ENCODE data around the gene CRACDL.

DNA sequence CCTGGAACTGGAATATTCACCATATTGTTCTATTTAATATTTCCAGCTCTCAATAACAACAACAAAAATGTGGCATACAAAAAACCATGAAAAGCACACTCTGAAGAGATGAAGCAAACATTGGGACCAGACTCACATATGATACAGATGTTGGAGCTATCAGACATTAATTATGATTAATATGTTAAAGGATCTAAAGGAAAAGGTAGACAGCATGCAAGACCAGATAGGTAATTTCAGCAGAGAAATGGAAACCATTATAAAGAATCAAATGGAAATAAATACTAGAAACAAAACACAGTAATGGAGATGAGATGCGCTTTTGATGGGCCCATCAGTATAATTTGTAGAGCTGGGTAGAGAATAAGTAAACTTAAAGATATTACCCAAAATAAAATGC is 154.2 kb downstream of the CRACDL start:
- TF ChIP-seq, protein P1, sequence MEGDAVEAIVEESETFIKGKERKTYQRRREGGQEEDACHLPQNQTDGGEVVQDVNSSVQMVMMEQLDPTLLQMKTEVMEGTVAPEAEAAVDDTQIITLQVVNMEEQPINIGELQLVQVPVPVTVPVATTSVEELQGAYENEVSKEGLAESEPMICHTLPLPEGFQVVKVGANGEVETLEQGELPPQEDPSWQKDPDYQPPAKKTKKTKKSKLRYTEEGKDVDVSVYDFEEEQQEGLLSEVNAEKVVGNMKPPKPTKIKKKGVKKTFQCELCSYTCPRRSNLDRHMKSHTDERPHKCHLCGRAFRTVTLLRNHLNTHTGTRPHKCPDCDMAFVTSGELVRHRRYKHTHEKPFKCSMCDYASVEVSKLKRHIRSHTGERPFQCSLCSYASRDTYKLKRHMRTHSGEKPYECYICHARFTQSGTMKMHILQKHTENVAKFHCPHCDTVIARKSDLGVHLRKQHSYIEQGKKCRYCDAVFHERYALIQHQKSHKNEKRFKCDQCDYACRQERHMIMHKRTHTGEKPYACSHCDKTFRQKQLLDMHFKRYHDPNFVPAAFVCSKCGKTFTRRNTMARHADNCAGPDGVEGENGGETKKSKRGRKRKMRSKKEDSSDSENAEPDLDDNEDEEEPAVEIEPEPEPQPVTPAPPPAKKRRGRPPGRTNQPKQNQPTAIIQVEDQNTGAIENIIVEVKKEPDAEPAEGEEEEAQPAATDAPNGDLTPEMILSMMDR (IDR thresholded peaks at IDR 0.05; ENCODE audit: insufficient read depth, low read length), result no peak
- no peak for TF ChIP-seq POLR2AphosphoS5 (IDR thresholded peaks at IDR 0.05; ENCODE audit: low read depth)
